PC-9 (cell line): ENCODE results near the gene NLK. TPM values are rescaled to one million over a fixed set of nuclear protein-coding genes. Genes with fewer than 3 reads are reported as not detected.

Source experiments
- BruUV-seq: library from RNA; stranded (reverse); fragments of 400-500 nt; replicated peaks from 2 replicates; lab custom pipeline; 2021; lab: Mats Ljungman, UMichigan
- CTCF ChIA-PET: fragments of 300-600 bp; sonication (Branson Sonifier 250); formaldehyde crosslinking; loops from one replicate; lab custom pipeline; 2022; ENCODE audit warnings: antibody characterized with exemption; lab: Charles Lee
- POLR2A ChIA-PET: fragments of 300-600 bp; sonication (Branson Sonifier 250); formaldehyde crosslinking; loops from one replicate; lab custom pipeline; 2022; ENCODE audit warnings: antibody characterized with exemption; ENCODE audit not compliant: unreplicated experiment; lab: Charles Lee
- DNase-seq, 2 experiments: peaks; one replicate each; pipeline versions ENCODE4 v3.0.0 to v3.0.0-alpha.2; 2015 to 2022; ENCODE audit warnings: mixed read lengths in 1 of 2
- H2AFZ ChIP-seq: fragments of 200-600 bp; sonication (generic); 2 replicates; pipeline ENCODE4 v1.8.1; 2017; ENCODE audit warnings: antibody characterized with exemption
- H3F3A ChIP-seq: fragments of 200-600 bp; sonication (generic); 2 replicates; pipeline ENCODE4 v1.8.1; 2017; ENCODE audit warnings: antibody characterized with exemption, mild to moderate bottlenecking, low read depth; ENCODE audit not compliant: insufficient read depth
- H3K27ac ChIP-seq: fragments of 200-600 bp; sonication (generic); 2 replicates; pipeline ENCODE4 v1.6.1; 2016; ENCODE audit warnings: mixed run types
- H3K27me3 ChIP-seq: fragments of 200-600 bp; sonication (generic); 2 replicates; pipeline ENCODE4 v1.6.1; 2016; ENCODE audit warnings: low read depth, mixed run types; ENCODE audit not compliant: insufficient read depth
- H3K36me3 ChIP-seq: fragments of 200-600 bp; sonication (generic); 2 replicates; pipeline ENCODE4 v1.6.1; 2016; ENCODE audit warnings: low read depth, mixed run types
- H3K4me1 ChIP-seq: fragments of 200-600 bp; sonication (generic); replicated peaks from 2 replicates; pipeline ENCODE4 v1.6.1; 2016; ENCODE audit warnings: mixed run types; ENCODE audit not compliant: insufficient read depth
- H3K4me2 ChIP-seq: fragments of 200-600 bp; sonication (generic); 2 replicates; pipeline ENCODE4 v1.6.1; 2017; ENCODE audit warnings: mixed run types
- H3K4me3 ChIP-seq: fragments of 200-600 bp; sonication (generic); 2 replicates; pipeline ENCODE4 v1.6.1; 2016; ENCODE audit warnings: mixed run types
- H3K79me2 ChIP-seq: fragments of 200-600 bp; sonication (generic); 2 replicates; pipeline ENCODE4 v1.6.1; 2017; ENCODE audit warnings: low read depth, mixed run types
- H3K9me2 ChIP-seq: fragments of 200-600 bp; sonication (generic); 2 replicates; pipeline ENCODE4 v1.8.1; 2017; ENCODE audit warnings: mild to moderate bottlenecking; ENCODE audit not compliant: insufficient read depth
- H3K9me3 ChIP-seq: fragments of 200-600 bp; sonication (generic); 2 replicates; pipeline ENCODE4 v1.8.1; 2016; ENCODE audit warnings: low read depth; ENCODE audit not compliant: insufficient read depth
- H4K20me1 ChIP-seq: fragments of 200-600 bp; sonication (generic); 2 replicates; pipeline ENCODE4 v1.8.1; 2017; ENCODE audit not compliant: insufficient read depth
- CTCF ChIP-seq: fragments of 200-600 bp; sonication (generic); conservative IDR thresholded peaks from 2 replicates; pipeline ENCODE4 v1.6.1; 2017; ENCODE audit warnings: mixed run types, antibody characterized with exemption, mild to moderate bottlenecking, moderate library complexity
- EZH2 ChIP-seq: fragments of 200-600 bp; sonication (generic); IDR thresholded peaks from 2 replicates; pipeline ENCODE4 v1.8.0; 2017; ENCODE audit warnings: antibody characterized with exemption, low read depth
- intact Hi-C: fragments of 100-400 bp; cut with micrococcal nuclease; formaldehyde crosslinking; loops from one replicate; pipeline ENCODE4 v1.10.0; 2022; ENCODE audit not compliant: unreplicated experiment
- total RNA-seq: library from RNA; stranded (reverse); gene quantifications from 2 replicates; pipeline ENCODE4 v1.2.3, GENCODE V29; 2021

The NLK gene
- total RNA-seq, 1 experiment from 2014 or later: 20.7 TPM

GRCh38 chr17:27997044-27997401 is 45.5 kb upstream of the NLK start:
- Histone ChIP-seq H3K27me3 (peaks cover 8% of the 10 kb centered on the region), H3K4me1 (no peaks in the 10 kb centered on the region), H2AFZ (no peak overlapping the region), H3F3A (no peaks in the 10 kb centered on the region), H3K36me3 (no peaks in the 10 kb centered on the region), H3K27ac (no peak overlapping the region), H3K4me3 (no peak overlapping the region), H3K9me2 (no peaks in the 10 kb centered on the region), H3K4me2 (no peak overlapping the region), H4K20me1 (no peaks in the 10 kb centered on the region), H3K9me3 (no peaks in the 10 kb centered on the region), H3K79me2 (no peaks in the 10 kb centered on the region)
- intact Hi-C loops: no loop called here
- BruUV-seq: no TSS peak
- ChIA-PET POLR2A (no interaction called here), CTCF (interaction anchor here (0.5 kb wide), 1 partner anchor 287 kb away, joined by 5 read pairs; no protein-coding TSS in a partner anchor)
- TF ChIP-seq CTCF (no peak), EZH2 (no peak)
- no peak for DNase-seq

- intact Hi-C loops: no loop called here
- ChIA-PET POLR2A (interaction anchor here (0.6 kb wide), 1 partner anchor 23 kb away, joined by 6 read pairs; no protein-coding TSS in a partner anchor), CTCF (no interaction called here)
- H3K4me1 ChIP-seq: no peaks in the 10 kb centered on the region
- no peak overlapping the region for H3K27ac ChIP-seq
- no TSS peak for BruUV-seq
- H3K9me3 ChIP-seq: no peaks in the 10 kb centered on the region
- H3K9me2 ChIP-seq: no peaks in the 10 kb centered on the region
- no peak overlapping the region for H2AFZ ChIP-seq
- no peaks in the 10 kb centered on the region for H4K20me1 ChIP-seq
- peaks cover 8% of the 10 kb centered on the region for H3K27me3 ChIP-seq
- no peak for DNase-seq
- no peak overlapping the region for H3K4me3 ChIP-seq
- no peaks in the 10 kb centered on the region for H3K36me3 ChIP-seq
- no peaks in the 10 kb centered on the region for H3F3A ChIP-seq
- TF ChIP-seq EZH2: no peak
- no peak for TF ChIP-seq CTCF
- no peaks in the 10 kb centered on the region for H3K79me2 ChIP-seq
- H3K4me2 ChIP-seq: no peak overlapping the region
Measured at GRCh38 chr17:27997522-27997921, 45.0 kb upstream of the NLK start.

- no peak overlapping the region for H3K4me2 ChIP-seq
- no peaks in the 10 kb centered on the region for H3K9me2 ChIP-seq
- no peak for DNase-seq
- no TSS peak for BruUV-seq
- H3K4me1 ChIP-seq: no peaks in the 10 kb centered on the region
- H3K36me3 ChIP-seq: no peaks in the 10 kb centered on the region
- intact Hi-C loops: no loop called here
- no peak overlapping the region for H3K27ac ChIP-seq
- H4K20me1 ChIP-seq: no peaks in the 10 kb centered on the region
- no peaks in the 10 kb centered on the region for H3K9me3 ChIP-seq
- CTCF ChIA-PET: no interaction called here
- H3K27me3 ChIP-seq: peaks cover 16% of the 10 kb centered on the region
- no peaks in the 10 kb centered on the region for H3K79me2 ChIP-seq
- no peaks in the 10 kb centered on the region for H3F3A ChIP-seq
- H3K4me3 ChIP-seq: no peak overlapping the region
- H2AFZ ChIP-seq: no peak overlapping the region
- POLR2A ChIA-PET: no interaction called here
- TF ChIP-seq EZH2 (no peak), CTCF (no peak)
Measured at GRCh38 chr17:28001149-28001548, 41.3 kb upstream of the NLK start.
